Tibial nerve (tissue), 3 donors: ENCODE results near the gene FABP3.

Experiments
- POLR2A ChIP-seq, 2 donors: fragments of 450-650 bp; IDR thresholded peaks; one replicate each; pipeline ENCODE4 v1.6.1; 2017; ENCODE audit warnings: antibody characterized with exemption in 2 of 2, mild to moderate bottlenecking in 2 of 2, moderate library complexity in 2 of 2
- TF ChIP-seq, protein P1 (sequence below), 5 experiments: fragments of 200-600 bp in 3 of 5; fragments of 450-650 bp in 2 of 5; sonication (generic) in 3 of 5; IDR thresholded peaks; one replicate each; pipeline ENCODE4 v1.5.1; 2016 to 2019; ENCODE audit warnings: antibody characterized with exemption in 5 of 5, mild to moderate bottlenecking in 3 of 5, moderate library complexity in 2 of 5

DNA sequence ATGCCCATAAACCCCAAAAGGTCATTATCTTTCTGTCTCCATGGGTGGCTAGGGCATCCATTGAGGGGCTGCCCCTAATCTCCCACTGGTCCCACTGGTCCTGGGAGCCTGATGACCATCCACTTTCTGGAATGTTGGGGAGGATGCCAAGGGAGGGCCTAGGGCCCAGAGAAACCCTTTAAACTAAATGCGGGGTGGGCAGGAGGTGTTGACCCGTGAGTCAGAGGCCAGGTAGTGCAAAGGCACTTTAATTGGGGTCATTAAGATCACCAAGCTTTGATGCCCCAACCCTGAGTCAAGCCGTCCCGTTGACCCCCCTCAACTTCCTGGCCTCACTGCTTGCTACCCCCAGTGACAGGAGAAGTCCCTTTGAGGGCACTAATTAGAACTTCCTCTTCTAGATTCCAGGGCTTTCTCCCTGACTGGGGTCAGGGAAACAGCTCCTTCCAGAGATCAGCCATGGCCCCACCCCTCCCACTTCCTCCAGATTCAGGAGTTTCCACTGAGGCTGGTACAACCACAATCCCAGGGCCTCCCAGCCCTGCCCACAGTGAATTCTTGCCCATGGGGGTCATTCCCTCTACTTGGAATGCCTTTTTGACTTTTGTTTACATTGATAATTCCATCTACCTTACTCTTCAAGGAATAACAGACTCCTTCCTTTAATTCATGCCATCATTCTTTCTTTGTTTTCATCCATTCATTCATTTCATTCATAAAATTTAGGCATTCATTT, 24.7 kb upstream of the FABP3 start:
- TF ChIP-seq POLR2A (IDR thresholded peaks at IDR 0.05): no peak
- TF ChIP-seq, protein P1, sequence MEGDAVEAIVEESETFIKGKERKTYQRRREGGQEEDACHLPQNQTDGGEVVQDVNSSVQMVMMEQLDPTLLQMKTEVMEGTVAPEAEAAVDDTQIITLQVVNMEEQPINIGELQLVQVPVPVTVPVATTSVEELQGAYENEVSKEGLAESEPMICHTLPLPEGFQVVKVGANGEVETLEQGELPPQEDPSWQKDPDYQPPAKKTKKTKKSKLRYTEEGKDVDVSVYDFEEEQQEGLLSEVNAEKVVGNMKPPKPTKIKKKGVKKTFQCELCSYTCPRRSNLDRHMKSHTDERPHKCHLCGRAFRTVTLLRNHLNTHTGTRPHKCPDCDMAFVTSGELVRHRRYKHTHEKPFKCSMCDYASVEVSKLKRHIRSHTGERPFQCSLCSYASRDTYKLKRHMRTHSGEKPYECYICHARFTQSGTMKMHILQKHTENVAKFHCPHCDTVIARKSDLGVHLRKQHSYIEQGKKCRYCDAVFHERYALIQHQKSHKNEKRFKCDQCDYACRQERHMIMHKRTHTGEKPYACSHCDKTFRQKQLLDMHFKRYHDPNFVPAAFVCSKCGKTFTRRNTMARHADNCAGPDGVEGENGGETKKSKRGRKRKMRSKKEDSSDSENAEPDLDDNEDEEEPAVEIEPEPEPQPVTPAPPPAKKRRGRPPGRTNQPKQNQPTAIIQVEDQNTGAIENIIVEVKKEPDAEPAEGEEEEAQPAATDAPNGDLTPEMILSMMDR (IDR thresholded peaks at IDR 0.05): no peak
